Brain microvascular endothelial cell (primary cell): Measurements from ENCODE around the gene EYS.

ENCODE experiments used
- DNase-seq: peaks from one replicate; pipeline ENCODE4 v3.0.0-alpha.2; 2020
- H3K27ac ChIP-seq: fragments of 250-450 bp; sonication (Bioruptor Pico); 2 replicates; pipeline ENCODE4 v1.5.1; 2020; ENCODE audit warnings: mild to moderate bottlenecking, moderate library complexity
- H3K27me3 ChIP-seq: fragments of 250-450 bp; sonication (Bioruptor Pico); replicated peaks from 2 replicates; pipeline ENCODE4 v1.5.1; 2020; ENCODE audit warnings: mild to moderate bottlenecking
- H3K36me3 ChIP-seq: fragments of 250-450 bp; sonication (Bioruptor Pico); replicated peaks from 2 replicates; pipeline ENCODE4 v1.5.1; 2020; ENCODE audit warnings: mild to moderate bottlenecking
- H3K4me3 ChIP-seq: 2 replicates; pipeline ENCODE4 v1.5.1; 2011; ENCODE audit warnings: low read depth, mild to moderate bottlenecking, control low read depth, low read length, moderate library complexity
- CTCF ChIP-seq: IDR thresholded peaks from 2 replicates; pipeline ENCODE4 v1.5.1; 2011; ENCODE audit warnings: low read depth, mild to moderate bottlenecking, moderate library complexity, low read length, control low read depth, inconsistent platforms; ENCODE audit errors: missing control alignments
- in situ Hi-C: cut with HindIII; loops from 2 replicates; pipeline ENCODE4 v1.10.0; 2017; ENCODE audit warnings: low sequenced_read_pairs, low pct_ligation_motif_present

EYS gene

GRCh38 chr6:64874776-64875175 lies 832.2 kb downstream of the EYS start:
- Histone ChIP-seq H3K27me3 (no peaks in the 10 kb centered on the region), H3K36me3 (no peaks in the 10 kb centered on the region), H3K4me3 (no peak overlapping the region), H3K27ac (no peak overlapping the region)
- DNase-seq, result no peak
- in situ Hi-C loops, result no loop called here
- TF ChIP-seq CTCF, result no peak

- DNase-seq, result no peak
- H3K4me3 ChIP-seq, result no peak overlapping the region
- no peak for TF ChIP-seq CTCF
- no peaks in the 10 kb centered on the region for H3K27me3 ChIP-seq
- H3K27ac ChIP-seq, result no peak overlapping the region
- no peaks in the 10 kb centered on the region for H3K36me3 ChIP-seq
- in situ Hi-C loops, result no loop called here
Measured at GRCh38 chr6:64872633-64873032, 834.4 kb downstream of the EYS start.

- no peak for DNase-seq
- Histone ChIP-seq H3K4me3 (no peak overlapping the region), H3K27ac (no peak overlapping the region), H3K27me3 (no peaks in the 10 kb centered on the region), H3K36me3 (no peaks in the 10 kb centered on the region)
- in situ Hi-C loops, result no loop called here
- no peak for TF ChIP-seq CTCF
Measured at GRCh38 chr6:64861039-64861651, 845.9 kb downstream of the EYS start.

- no peaks in the 10 kb centered on the region for H3K27me3 ChIP-seq
- H3K27ac ChIP-seq, result no peak overlapping the region
- no peak for DNase-seq
- TF ChIP-seq CTCF, result no peak
- no peaks in the 10 kb centered on the region for H3K36me3 ChIP-seq
- in situ Hi-C loops, result no loop called here
- no peak overlapping the region for H3K4me3 ChIP-seq
Measured at GRCh38 chr6:64860203-64860602, 846.8 kb downstream of the EYS start.

GRCh38 chr6:64850121-64850520 lies 856.9 kb downstream of the EYS start:
- Histone ChIP-seq H3K4me3 (no peak overlapping the region), H3K27me3 (no peaks in the 10 kb centered on the region), H3K36me3 (no peaks in the 10 kb centered on the region), H3K27ac (no peak overlapping the region)
- TF ChIP-seq CTCF, result no peak
- no peak for DNase-seq
- in situ Hi-C loops, result no loop called here

- no peak overlapping the region for H3K27ac ChIP-seq
- H3K27me3 ChIP-seq, result no peaks in the 10 kb centered on the region
- no peak overlapping the region for H3K4me3 ChIP-seq
- TF ChIP-seq CTCF, result no peak
- no peaks in the 10 kb centered on the region for H3K36me3 ChIP-seq
- no peak for DNase-seq
- in situ Hi-C loops, result no loop called here
Measured at GRCh38 chr6:64848467-64848866, 858.6 kb downstream of the EYS start.
